Right hindlimb (tissue), 1 donor: ENCODE results near the gene MEIOB.
"Not testable (repeated sequence)": the region's sequence is repeated elsewhere in the genome, so short reads cannot be mapped to it uniquely, and the experiment has no call there.

Experiments
- DNase-seq: peaks from one replicate; pipeline ENCODE4 v3.0.0-alpha.2; 2018

MEIOB gene

GRCh38 chr16:1871974-1872635, at the start of gene MEIOB:
MEIOB (minus strand) TSS chr16:1872164; CDS start chr16:1868175, 3,989 bp downstream.
- peak; percentile 25 for DNase-seq

GRCh38 chr16:1920727-1921171, 48.8 kb upstream of the MEIOB start:
- DNase-seq, result no peak

- not testable (repeated sequence) for DNase-seq
Measured at GRCh38 chr16:1920122-1920521, 48.2 kb upstream of the MEIOB start.

- DNase-seq, result no peak
Measured at GRCh38 chr16:1919327-1919998, 47.5 kb upstream of the MEIOB start.

GRCh38 chr16:1918351-1919326, 46.7 kb upstream of the MEIOB start, which contains the start of gene HS3ST6:
HS3ST6 (minus strand) TSS chr16:1918415; CDS start chr16:1918323, 92 bp downstream.
- no peak for DNase-seq

- DNase-seq, result no peak
Measured at GRCh38 chr16:1917665-1918350, 45.8 kb upstream of the MEIOB start.

- DNase-seq, result no peak
Measured at GRCh38 chr16:1917056-1917664, 45.2 kb upstream of the MEIOB start.

GRCh38 chr16:1916640-1916990, 44.7 kb upstream of the MEIOB start:
- DNase-seq, result no peak

- DNase-seq, result no peak
Measured at GRCh38 chr16:1915732-1916639, 44.0 kb upstream of the MEIOB start.

GRCh38 chr16:1914988-1915387, 43.0 kb upstream of the MEIOB start:
- no peak for DNase-seq

GRCh38 chr16:1914084-1914608, 42.2 kb upstream of the MEIOB start:
- DNase-seq, result no peak

- DNase-seq, result no peak
Measured at GRCh38 chr16:1913327-1914083, 41.5 kb upstream of the MEIOB start.

- DNase-seq, result no peak
Measured at GRCh38 chr16:1912215-1912543, 40.2 kb upstream of the MEIOB start.

- no peak for DNase-seq
Measured at GRCh38 chr16:1911467-1912214, 39.7 kb upstream of the MEIOB start.

- DNase-seq, result peak; percentile 18
Measured at GRCh38 chr16:1909561-1910231, 37.7 kb upstream of the MEIOB start.

GRCh38 chr16:1908983-1909382, 37.0 kb upstream of the MEIOB start:
- no peak for DNase-seq

- DNase-seq, result peak; percentile 19
Measured at GRCh38 chr16:1908184-1908583, 36.2 kb upstream of the MEIOB start.

- DNase-seq, result no peak
Measured at GRCh38 chr16:1907226-1907860, 35.4 kb upstream of the MEIOB start.

- DNase-seq, result no peak
Measured at GRCh38 chr16:1906846-1907165, 34.8 kb upstream of the MEIOB start.
